Gastroesophageal sphincter (tissue), 3 donors: ENCODE data around the gene MRPL3.

Experiments used
- EP300 ChIP-seq: sonication (generic); formaldehyde crosslinking; IDR thresholded peaks from one replicate; pipeline ENCODE4 v1.6.1; 2017; ENCODE audit warnings: antibody characterized with exemption, mild to moderate bottlenecking
- TF ChIP-seq, protein P1 (sequence below), 4 experiments: fragments of 200-600 bp in 2 of 4; fragments of 450-650 bp in 2 of 4; sonication (generic) in 1 of 4; IDR thresholded peaks; one replicate each; pipeline ENCODE4 v1.5.1; 2017 to 2019; ENCODE audit warnings: antibody characterized with exemption in 4 of 4, mild to moderate bottlenecking in 2 of 4, moderate library complexity in 2 of 4

DNA sequence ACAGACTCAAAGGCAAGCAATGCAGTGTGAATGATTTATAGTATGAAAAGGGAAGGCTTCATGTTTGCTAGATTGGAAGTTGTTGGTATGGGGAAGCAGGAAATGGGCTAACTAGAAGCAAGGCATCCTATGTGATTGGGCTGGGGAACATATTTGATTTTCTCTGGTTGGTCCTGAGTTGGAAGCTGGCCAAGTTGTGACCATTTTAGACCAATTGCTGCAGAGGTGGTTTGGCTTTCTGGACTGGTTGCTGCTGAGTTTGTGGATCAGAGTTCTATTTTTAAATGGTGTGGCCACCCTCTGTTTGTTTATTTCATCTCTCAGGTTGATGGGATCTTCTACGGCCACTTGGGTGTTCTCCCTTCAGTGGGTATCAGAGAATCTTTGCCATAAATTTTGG, 81.5 kb downstream of the MRPL3 start:
- TF ChIP-seq, protein P1, sequence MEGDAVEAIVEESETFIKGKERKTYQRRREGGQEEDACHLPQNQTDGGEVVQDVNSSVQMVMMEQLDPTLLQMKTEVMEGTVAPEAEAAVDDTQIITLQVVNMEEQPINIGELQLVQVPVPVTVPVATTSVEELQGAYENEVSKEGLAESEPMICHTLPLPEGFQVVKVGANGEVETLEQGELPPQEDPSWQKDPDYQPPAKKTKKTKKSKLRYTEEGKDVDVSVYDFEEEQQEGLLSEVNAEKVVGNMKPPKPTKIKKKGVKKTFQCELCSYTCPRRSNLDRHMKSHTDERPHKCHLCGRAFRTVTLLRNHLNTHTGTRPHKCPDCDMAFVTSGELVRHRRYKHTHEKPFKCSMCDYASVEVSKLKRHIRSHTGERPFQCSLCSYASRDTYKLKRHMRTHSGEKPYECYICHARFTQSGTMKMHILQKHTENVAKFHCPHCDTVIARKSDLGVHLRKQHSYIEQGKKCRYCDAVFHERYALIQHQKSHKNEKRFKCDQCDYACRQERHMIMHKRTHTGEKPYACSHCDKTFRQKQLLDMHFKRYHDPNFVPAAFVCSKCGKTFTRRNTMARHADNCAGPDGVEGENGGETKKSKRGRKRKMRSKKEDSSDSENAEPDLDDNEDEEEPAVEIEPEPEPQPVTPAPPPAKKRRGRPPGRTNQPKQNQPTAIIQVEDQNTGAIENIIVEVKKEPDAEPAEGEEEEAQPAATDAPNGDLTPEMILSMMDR (IDR thresholded peaks at IDR 0.05): no peak
- no peak for TF ChIP-seq EP300
